HL-60 (cell line): ENCODE measurements around the gene CFAP65.

Experiments used
- CTCF ChIP-seq: IDR thresholded peaks from one replicate; pipeline ENCODE4 v1.5.1; 2011; ENCODE audit warnings: low read length, control low read depth, inconsistent platforms; ENCODE audit not compliant: insufficient read depth
- GABPA ChIP-seq: IDR thresholded peaks from 2 replicates; pipeline ENCODE4 v1.6.1; 2012; ENCODE audit warnings: low read depth
- POLR2AphosphoS5 ChIP-seq: IDR thresholded peaks from 2 replicates; pipeline ENCODE4 v1.6.1; 2012; ENCODE audit warnings: low read depth
- REST ChIP-seq: IDR thresholded peaks from 2 replicates; pipeline ENCODE4 v1.6.1; 2012; ENCODE audit warnings: low read depth; ENCODE audit not compliant: insufficient replicate concordance

DNA sequence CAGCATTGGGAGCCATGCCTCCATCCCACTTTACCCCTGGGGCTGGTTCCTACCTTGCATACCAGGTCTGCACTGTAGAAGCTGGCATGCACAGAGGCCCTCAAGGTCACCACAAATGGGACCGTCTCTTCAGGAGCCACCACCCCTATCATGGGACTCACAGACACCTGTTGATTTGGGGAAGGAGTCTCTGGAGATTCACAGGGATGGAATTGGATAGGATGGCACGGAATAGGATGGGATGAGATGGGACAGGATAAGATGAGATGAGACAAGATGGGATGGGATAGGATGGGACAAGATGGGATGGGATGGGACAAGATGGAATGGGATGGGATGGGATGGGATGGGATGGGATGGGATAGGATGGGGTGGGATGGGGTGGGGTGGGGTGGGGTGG is 32.0 kb downstream of the CFAP65 start:
- no peak for TF ChIP-seq CTCF
- TF ChIP-seq POLR2AphosphoS5, result no peak
- no peak for TF ChIP-seq REST
- TF ChIP-seq GABPA, result no peak
